PC-3 (cell line): ENCODE data around the gene MAGI2. TPM values are rescaled to one million over a fixed set of nuclear protein-coding genes. Genes with fewer than 3 reads are reported as not detected.

Experiments
- ATAC-seq: fragments of 200-7000 bp; cut with Tn5 transposase; 2 replicates; pipeline ENCODE4 v1.9.1; 2020; ENCODE audit warnings: mild to moderate bottlenecking, moderate library complexity
- BruUV-seq: library from RNA; stranded (reverse); fragments of 400-500 nt; replicated peaks from 2 replicates; lab custom pipeline; 2021; lab: Mats Ljungman, UMichigan
- CTCF ChIA-PET: fragments of 300-600 bp; sonication (Branson Sonifier 250); formaldehyde crosslinking; loops from one replicate; lab custom pipeline; 2022; ENCODE audit warnings: antibody characterized with exemption; lab: Charles Lee
- POLR2A ChIA-PET: fragments of 300-600 bp; sonication (Branson Sonifier 250); formaldehyde crosslinking; loops from one replicate; lab custom pipeline; 2022; ENCODE audit warnings: antibody characterized with exemption; ENCODE audit not compliant: unreplicated experiment; lab: Charles Lee
- DNase-seq: peaks from one replicate; pipeline ENCODE4 v3.0.0-alpha.2; 2015
- H2AFZ ChIP-seq: fragments of 300-600 bp; sonication (generic); 2 replicates; pipeline ENCODE4 v1.6.0; 2016; ENCODE audit warnings: antibody characterized with exemption, low read length
- H3F3A ChIP-seq: fragments of 300-600 bp; sonication (generic); one replicate; pipeline ENCODE4 v1.6.0; 2017; ENCODE audit warnings: antibody characterized with exemption, low read length, control low read depth, mild to moderate bottlenecking; ENCODE audit not compliant: unreplicated experiment
- H3K27ac ChIP-seq: fragments of 300-600 bp; sonication (generic); 2 replicates; pipeline ENCODE4 v1.5.1; 2016; ENCODE audit warnings: mild to moderate bottlenecking, low read length
- H3K27me3 ChIP-seq: fragments of 300-600 bp; sonication (generic); 2 replicates; pipeline ENCODE4 v1.6.1; 2016; ENCODE audit warnings: low read length, mixed read lengths
- H3K36me3 ChIP-seq: fragments of 300-600 bp; sonication (generic); 2 replicates; pipeline ENCODE4 v1.6.1; 2016; ENCODE audit warnings: low read depth, mixed run types, low read length, mixed read lengths
- H3K4me1 ChIP-seq: fragments of 300-600 bp; sonication (generic); 2 replicates; pipeline ENCODE4 v1.5.1; 2016; ENCODE audit warnings: low read length; ENCODE audit not compliant: insufficient read depth
- H3K4me2 ChIP-seq: fragments of 300-600 bp; sonication (generic); 2 replicates; pipeline ENCODE4 v1.6.0; 2016; ENCODE audit warnings: low read length
- H3K4me3 ChIP-seq: fragments of 300-600 bp; sonication (generic); 2 replicates; pipeline ENCODE4 v1.5.1; 2016; ENCODE audit warnings: mild to moderate bottlenecking, low read length, mixed read lengths
- H3K79me2 ChIP-seq: fragments of 300-600 bp; sonication (generic); 2 replicates; pipeline ENCODE4 v1.6.1; 2017; ENCODE audit warnings: low read length, mixed read lengths
- H3K9ac ChIP-seq: fragments of 300-600 bp; sonication (generic); 2 replicates; pipeline ENCODE4 v1.6.0; 2016; ENCODE audit warnings: mild to moderate bottlenecking, low read length
- H3K9me2 ChIP-seq: fragments of 300-600 bp; sonication (generic); replicated peaks from 2 replicates; pipeline ENCODE4 v1.6.1; 2016; ENCODE audit warnings: mixed run types, low read length, mixed read lengths
- H3K9me3 ChIP-seq: fragments of 300-600 bp; sonication (generic); 2 replicates; pipeline ENCODE4 v1.6.1; 2016; ENCODE audit warnings: low read length, mixed read lengths
- H4K20me1 ChIP-seq: fragments of 300-600 bp; sonication (generic); 2 replicates; pipeline ENCODE4 v1.6.1; 2016; ENCODE audit warnings: low read length, mixed read lengths
- EZH2 ChIP-seq: fragments of 300-600 bp; sonication (generic); IDR thresholded peaks from one replicate; pipeline ENCODE4 v1.6.1; 2017; ENCODE audit warnings: antibody characterized with exemption, mild to moderate bottlenecking, low read length; ENCODE audit not compliant: unreplicated experiment
- EZH2phosphoT487 ChIP-seq: fragments of 300-600 bp; sonication (generic); IDR thresholded peaks from 2 replicates; pipeline ENCODE4 v1.6.1; 2018; ENCODE audit warnings: mild to moderate bottlenecking, antibody characterized with exemption, low read length, borderline replicate concordance
- intact Hi-C: fragments of 100-400 bp; cut with micrococcal nuclease; formaldehyde crosslinking; loops from 2 replicates; pipeline ENCODE4 v1.9.0; 2023
- total RNA-seq: library from RNA; depleted of rRNA; stranded (reverse); fragments of >200 nt; gene quantifications from 2 replicates; pipeline ENCODE4 v1.2.3, GENCODE V29; 2014
- TF ChIP-seq, protein P1 (sequence below): fragments of 300-600 bp; sonication (generic); conservative IDR thresholded peaks from 2 replicates; pipeline ENCODE4 v1.5.1; 2017; ENCODE audit warnings: antibody characterized with exemption, low read depth, mild to moderate bottlenecking, low read length

The MAGI2 gene
- total RNA-seq, 1 experiment from 2014 or later = not detected

DNA sequence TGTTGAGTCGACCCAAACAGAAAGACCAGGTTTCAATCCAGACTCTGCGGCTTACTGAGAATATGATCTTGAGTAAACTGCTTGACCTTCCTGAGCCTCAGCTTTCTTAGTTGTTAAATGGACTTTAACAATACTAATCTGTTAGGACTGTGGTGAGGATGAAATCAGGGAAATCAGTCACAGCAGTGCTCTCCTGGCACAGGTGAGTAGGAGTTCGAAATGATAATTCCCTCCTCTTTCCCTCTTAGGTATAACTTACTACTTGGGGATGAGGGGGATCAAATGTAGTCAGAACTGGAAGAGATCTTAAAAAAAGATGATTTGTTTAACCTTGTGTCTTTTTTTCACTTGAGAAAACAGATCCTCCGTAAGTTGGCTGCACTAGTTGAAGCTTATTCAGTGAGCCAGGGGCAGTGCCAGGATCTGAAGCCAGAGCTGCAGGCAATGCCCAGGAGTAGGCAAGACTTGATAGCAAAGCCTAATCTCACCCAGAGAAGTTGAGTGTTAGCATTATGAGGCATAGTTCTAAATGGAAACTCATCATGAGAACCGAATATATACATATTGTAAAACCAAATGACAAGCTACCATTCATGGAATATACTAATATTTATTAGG is 1.8 kb upstream of the MAGI2 start:
- Histone ChIP-seq H3K4me1 (no peaks in the 10 kb centered on the region), H3K36me3 (no peaks in the 10 kb centered on the region), H3K79me2 (no peaks in the 10 kb centered on the region), H3K4me3 (no peak overlapping the region), H2AFZ (no peak overlapping the region), H3F3A (no peaks in the 10 kb centered on the region), H3K4me2 (no peak overlapping the region), H3K9ac (no peak overlapping the region), H3K27me3 (peaks cover 20% of the 10 kb centered on the region; the same call in 1 of the 2 replicates), H3K27ac (no peak overlapping the region), H4K20me1 (no peaks in the 10 kb centered on the region), H3K9me2 (no peaks in the 10 kb centered on the region), H3K9me3 (no peaks in the 10 kb centered on the region)
- intact Hi-C loops = no loop called here
- no peak for TF ChIP-seq EZH2phosphoT487
- no peak for TF ChIP-seq EZH2
- TF ChIP-seq, protein P1, sequence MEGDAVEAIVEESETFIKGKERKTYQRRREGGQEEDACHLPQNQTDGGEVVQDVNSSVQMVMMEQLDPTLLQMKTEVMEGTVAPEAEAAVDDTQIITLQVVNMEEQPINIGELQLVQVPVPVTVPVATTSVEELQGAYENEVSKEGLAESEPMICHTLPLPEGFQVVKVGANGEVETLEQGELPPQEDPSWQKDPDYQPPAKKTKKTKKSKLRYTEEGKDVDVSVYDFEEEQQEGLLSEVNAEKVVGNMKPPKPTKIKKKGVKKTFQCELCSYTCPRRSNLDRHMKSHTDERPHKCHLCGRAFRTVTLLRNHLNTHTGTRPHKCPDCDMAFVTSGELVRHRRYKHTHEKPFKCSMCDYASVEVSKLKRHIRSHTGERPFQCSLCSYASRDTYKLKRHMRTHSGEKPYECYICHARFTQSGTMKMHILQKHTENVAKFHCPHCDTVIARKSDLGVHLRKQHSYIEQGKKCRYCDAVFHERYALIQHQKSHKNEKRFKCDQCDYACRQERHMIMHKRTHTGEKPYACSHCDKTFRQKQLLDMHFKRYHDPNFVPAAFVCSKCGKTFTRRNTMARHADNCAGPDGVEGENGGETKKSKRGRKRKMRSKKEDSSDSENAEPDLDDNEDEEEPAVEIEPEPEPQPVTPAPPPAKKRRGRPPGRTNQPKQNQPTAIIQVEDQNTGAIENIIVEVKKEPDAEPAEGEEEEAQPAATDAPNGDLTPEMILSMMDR = no peak
- ChIA-PET POLR2A (no interaction called here), CTCF (no interaction called here)
- no TSS peak for BruUV-seq
- ATAC-seq = no peak
- no peak for DNase-seq

GRCh38 chr7:79454361-79454960 is 994 bp upstream of the MAGI2 start:
- Histone ChIP-seq H2AFZ (no peak overlapping the region), H3K4me3 (no peak overlapping the region), H3K9ac (no peak overlapping the region), H3K9me2 (no peaks in the 10 kb centered on the region), H3K27me3 (peaks cover 20% of the 10 kb centered on the region; the same call in 1 of the 2 replicates), H3F3A (no peaks in the 10 kb centered on the region), H3K27ac (no peak overlapping the region), H3K9me3 (no peaks in the 10 kb centered on the region), H3K36me3 (no peaks in the 10 kb centered on the region), H3K79me2 (no peaks in the 10 kb centered on the region), H3K4me1 (no peaks in the 10 kb centered on the region), H3K4me2 (no peak overlapping the region), H4K20me1 (no peaks in the 10 kb centered on the region)
- POLR2A ChIA-PET = no interaction called here
- intact Hi-C loops = no loop called here
- CTCF ChIA-PET = no interaction called here
- ATAC-seq = no peak
- DNase-seq = no peak
- no TSS peak for BruUV-seq
- TF ChIP-seq EZH2 (no peak), EZH2phosphoT487 (no peak)
- TF ChIP-seq, protein P1 = no peak

DNA sequence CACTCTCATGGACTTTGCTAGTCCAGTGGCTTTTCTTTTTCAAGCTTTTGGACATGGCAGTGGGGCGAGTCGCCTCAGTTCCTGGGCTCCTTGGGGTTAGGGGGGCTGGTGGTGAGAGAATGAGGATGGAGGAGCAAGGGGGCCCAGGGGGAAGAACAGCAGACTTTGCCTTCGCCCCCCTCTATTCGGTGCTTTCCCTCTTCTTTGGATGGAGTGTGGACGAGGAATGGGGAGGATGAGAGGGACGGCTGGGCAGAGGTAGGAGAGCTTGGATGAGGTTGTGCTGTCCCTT is 255 bp downstream of the MAGI2 start:
- Histone ChIP-seq H3K4me1 (no peaks in the 10 kb centered on the region), H2AFZ (0 out of 2 replicates have a peak overlapping the region, but pooled peaks have one; percentile 55), H3K4me2 (0 out of 2 replicates have a peak overlapping the region, but pooled peaks have one; percentile 68), H3K9me2 (no peaks in the 10 kb centered on the region), H3K9me3 (no peaks in the 10 kb centered on the region), H3K27me3 (peaks cover 20% of the 10 kb centered on the region; the same call in 1 of the 2 replicates), H4K20me1 (no peaks in the 10 kb centered on the region), H3K79me2 (no peaks in the 10 kb centered on the region), H3K9ac (no peak overlapping the region), H3K4me3 (no peak overlapping the region; the same call in 1 of the 2 replicates), H3K36me3 (no peaks in the 10 kb centered on the region), H3K27ac (no peak overlapping the region), H3F3A (no peaks in the 10 kb centered on the region)
- intact Hi-C loops = no loop called here
- CTCF ChIA-PET = no interaction called here
- POLR2A ChIA-PET = no interaction called here
- TF ChIP-seq, protein P1 = no peak
- TF ChIP-seq EZH2 (no peak), EZH2phosphoT487 (no peak)
- DNase-seq = no peak
- no TSS peak for BruUV-seq
- no peak for ATAC-seq
